Pons (tissue), 1 donor: ENCODE results near the gene SLC25A1.
"Not testable (repeated sequence)": the region's sequence is repeated elsewhere in the genome, so short reads cannot be mapped to it uniquely, and the experiment has no call there.

Source experiments
- DNase-seq: peaks from one replicate; pipeline ENCODE4 v3.0.0-alpha.2; 2016; ENCODE audit warnings: low spot score

Gene SLC25A1

GRCh38 chr22:19166421-19166820, 12.1 kb downstream of the SLC25A1 start:
- DNase-seq, result no peak

DNA sequence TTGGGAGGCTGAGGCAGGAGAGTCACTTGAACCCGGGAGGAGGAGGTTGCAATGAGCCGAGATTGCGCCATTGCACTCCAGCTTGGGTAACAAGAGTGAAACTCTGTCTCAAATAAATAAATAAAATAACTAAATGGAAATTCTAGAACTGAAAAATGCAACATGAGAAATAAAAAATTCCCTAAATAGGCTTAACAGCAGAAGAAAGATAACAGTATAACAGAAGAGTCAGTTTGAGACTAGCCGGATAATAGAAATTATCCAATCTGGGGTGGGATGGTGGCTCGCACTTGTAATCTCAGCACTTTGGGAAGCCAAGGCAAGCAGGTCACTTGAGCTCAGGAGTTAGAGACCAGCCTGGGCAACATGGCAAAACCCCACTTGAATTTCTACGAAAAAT, 14.1 kb downstream of the SLC25A1 start:
- no peak for DNase-seq

DNA sequence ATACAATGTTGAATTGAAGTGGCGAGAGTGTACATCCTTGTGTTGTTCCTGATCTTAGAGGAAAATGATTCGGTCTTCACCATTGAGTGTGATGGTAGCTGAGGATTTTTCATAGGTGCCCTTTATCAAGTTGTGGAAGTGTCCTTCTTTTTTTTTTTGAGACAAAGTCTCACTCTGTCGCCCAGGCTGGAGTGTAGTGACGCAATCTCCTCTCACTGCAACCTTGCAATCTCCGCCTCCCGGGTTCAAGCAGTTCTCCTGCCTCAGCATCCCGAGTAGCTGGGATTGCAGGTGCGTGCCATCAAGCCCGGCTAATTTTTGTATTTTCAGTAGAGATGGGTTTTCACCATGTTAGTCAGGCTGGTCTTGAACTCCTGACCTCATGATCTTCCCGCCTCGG, 19.9 kb downstream of the SLC25A1 start:
- not testable (repeated sequence) for DNase-seq

- not testable (repeated sequence) for DNase-seq
These were observed 22.4 kb downstream of the SLC25A1 start for GRCh38 chr22:19156109-19156508.

GRCh38 chr22:19152942-19153883, 25.3 kb downstream of the SLC25A1 start:
- no peak for DNase-seq

DNA sequence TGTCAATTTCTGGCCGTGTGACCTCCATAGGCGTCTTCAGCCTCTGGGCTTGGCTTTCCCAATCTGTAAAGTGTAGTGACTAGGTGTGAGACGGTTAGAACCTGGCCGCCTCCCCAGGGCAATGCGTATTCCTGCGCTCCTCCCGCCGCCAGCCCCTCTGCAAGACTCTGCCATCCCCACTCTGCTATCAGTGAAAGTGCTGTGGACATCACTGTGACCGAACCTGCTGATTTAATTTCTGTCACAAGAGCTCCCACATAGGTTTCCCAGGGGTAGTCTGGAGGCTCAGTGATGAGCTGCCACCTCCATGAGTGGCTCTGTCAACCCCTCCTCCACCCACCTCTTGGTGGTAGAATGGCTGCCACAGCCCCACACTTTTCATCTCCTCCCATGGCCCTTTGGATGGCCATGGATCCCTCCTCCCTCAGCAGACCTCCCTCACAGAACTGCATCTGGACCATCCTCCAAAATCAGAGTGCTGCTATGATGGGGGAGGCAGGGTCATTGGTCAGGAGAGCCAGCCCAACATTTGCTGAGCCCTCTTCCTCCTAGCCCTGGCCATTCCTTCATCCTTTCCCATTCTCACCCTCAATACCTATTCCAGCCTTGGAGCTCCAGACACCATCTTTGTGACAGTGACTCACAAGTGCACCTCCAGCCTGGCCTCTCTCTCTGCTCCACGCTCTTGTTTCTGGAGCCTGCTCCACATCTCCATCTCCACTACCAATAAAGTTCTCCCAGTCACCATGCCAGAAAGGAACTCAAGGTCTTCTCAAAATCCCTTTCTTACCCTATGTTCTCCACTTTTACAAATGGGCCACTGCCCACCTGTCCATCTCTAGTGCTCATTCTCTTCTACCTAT, 27.0 kb downstream of the SLC25A1 start:
- DNase-seq, result no peak

- DNase-seq, result no peak
These were observed 27.8 kb downstream of the SLC25A1 start for GRCh38 chr22:19150482-19151328.

GRCh38 chr22:19149991-19150390, 28.5 kb downstream of the SLC25A1 start, which contains the start of gene GSC2:
Gene GSC2, minus strand, starts transcription at chr22:19150292. Its CDS starts 9 bp downstream, at chr22:19150283.
- no peak for DNase-seq

- no peak for DNase-seq
These were observed 29.3 kb downstream of the SLC25A1 start for GRCh38 chr22:19149047-19149883.

GRCh38 chr22:19148417-19149046, 30.0 kb downstream of the SLC25A1 start:
- no peak for DNase-seq

DNA sequence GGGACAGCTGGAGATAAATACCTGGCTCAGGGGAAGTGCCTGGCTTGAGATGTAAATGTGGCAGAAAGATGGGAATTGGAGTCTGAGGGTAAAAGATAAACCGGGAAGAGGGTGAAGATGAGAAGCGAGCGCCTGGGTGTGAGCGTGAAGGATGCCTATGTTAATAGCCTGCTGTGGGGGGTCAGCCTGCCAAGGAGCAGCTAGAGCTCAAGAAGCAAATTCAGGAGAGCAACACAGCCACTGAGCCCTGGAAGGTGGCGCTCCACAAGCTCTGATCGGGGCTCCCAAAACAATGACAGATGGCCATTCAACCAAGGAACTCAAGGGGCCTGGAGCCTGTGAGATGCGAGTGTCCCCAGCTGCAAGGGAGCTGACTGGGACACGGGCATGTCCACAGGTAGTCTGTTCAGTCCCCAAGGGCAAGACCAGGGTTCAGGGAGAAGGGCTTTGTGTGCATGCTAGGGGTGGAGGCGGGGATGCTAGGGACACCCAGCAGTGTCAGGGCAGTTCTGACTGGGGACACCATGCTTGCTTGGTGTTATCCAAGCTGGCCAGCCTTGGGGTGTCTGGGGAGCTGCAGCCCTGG, 31.2 kb downstream of the SLC25A1 start:
- no peak for DNase-seq

- no peak for DNase-seq
These were observed 32.1 kb downstream of the SLC25A1 start for GRCh38 chr22:19146215-19146968.

GRCh38 chr22:19143967-19144400, 34.6 kb downstream of the SLC25A1 start:
- no peak for DNase-seq

DNA sequence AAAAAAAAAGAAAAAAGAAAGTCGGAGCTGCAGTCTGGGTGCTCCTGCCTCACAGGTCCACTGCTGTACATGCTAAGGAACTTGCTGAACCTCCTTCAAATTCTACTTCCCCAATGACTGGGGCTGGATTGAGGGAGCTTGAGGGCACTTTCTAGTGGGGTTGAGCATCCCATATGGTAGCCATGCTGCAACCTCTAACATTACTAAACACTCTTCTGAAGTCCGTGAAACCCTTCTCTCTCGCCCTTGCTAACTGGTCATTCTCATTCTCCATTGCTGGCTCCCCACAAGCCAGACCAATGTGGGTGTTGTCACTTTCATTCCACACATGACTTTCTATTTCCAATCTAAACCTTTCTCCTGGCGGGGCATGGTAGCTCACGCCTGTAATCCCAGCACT, 35.3 kb downstream of the SLC25A1 start:
- DNase-seq, result no peak

DNA sequence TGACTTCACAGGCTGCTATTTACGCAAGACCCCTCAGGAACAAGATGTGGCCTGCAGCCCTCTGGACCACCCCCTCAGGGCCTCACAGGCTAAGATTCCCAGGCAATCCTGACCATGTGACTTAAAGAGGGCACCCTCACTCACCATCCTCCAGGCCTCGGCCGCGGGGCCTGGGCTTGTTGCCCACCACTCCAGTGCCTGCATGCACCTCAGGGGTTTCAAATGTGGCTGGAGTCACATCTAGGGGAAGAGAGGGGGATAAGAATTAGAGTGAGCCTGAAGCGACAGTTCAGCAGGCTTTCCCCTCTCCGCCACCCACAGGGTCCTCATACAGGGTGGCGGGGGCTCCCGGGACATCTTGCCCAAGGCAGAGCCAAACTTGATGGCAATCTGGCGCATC, 36.1 kb downstream of the SLC25A1 start:
- no peak for DNase-seq

GRCh38 chr22:19139974-19140373, 38.6 kb downstream of the SLC25A1 start:
- DNase-seq, result no peak

DNA sequence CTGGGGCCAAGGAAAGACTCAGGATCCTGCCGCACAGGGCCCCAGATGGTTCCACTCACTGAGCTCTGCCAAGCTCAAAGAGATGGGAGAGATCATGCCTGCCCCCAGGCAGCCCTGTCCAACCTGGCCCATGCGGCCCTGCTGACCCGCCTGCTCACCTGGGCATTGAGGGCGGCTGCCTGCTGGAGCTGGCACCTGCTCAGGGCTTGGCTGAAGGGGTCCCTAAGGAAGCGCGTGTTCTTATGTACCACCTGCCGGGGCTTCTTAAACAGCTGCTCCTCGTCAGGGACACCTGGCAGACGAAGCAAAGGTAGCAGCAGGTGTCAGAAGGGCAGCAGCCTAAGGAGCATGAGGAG, 39.6 kb downstream of the SLC25A1 start:
- DNase-seq, result no peak

DNA sequence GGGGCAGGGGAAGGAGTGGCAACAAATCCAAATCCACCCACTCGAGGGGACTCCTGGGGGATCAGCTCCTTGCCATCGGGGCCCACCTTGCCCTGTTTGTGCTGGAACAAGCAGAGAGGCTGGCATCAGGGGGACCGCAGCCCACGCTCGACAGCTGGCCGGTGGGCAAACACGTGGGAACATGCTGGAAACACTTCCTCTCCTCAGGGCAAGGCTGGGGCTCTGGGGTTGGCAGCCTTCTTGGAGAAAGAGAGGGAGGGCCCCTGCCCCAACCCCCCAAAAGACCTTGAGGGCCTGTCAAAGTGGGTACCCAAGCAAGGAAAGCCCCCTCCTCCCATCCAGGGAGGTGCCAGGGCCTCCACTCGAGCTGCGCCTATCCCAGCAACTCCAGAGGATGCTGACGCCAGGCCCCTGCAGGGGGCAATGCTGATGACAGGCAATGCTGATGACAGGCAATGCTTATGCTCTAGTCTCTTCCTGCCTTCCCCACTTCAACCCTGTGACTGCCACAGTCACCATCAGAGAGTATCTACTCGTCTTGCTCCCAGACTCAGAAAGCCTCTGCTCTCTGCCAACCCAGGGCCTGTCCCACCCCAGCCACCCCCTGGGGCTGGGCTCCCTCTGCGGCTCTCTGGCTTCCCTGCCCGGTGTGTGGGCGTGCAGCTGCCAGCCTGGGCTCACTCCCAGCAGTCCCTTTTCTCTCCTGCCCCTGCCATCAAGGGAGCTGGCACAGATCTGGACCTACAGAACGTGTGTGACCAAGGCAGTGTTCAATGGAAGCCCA, 40.1 kb downstream of the SLC25A1 start:
- no peak for DNase-seq
